ENCODE measurements around the gene LINGO1. TPM values are rescaled to one million over a fixed set of nuclear protein-coding genes. Genes with fewer than 3 reads are reported as not detected.

LINGO1 gene
- total RNA-seq, 1 experiment from 2014 or later: 51.3 TPM

DNA sequence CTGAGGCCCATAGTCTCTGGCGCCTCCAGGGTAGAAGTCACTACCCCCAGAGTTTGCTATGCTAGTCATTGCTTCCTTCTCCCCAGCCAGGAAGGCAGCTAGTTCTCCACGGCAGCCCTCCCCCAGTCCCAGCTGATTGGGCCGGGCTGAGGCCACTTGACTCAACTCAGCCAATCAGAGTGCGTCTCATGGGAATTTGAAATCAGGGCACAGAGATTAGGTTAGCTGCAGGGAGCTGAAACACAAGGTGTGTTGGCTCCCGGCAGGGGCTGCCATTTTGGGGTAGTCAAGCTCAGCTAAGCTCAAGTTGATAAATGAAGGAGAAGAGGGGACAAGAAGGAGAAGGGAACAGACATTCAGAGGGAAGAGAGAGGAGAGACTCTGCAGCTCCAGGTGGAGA is 32.8 kb downstream of the LINGO1 start (continued):
- TF ChIP-seq, protein P1, sequence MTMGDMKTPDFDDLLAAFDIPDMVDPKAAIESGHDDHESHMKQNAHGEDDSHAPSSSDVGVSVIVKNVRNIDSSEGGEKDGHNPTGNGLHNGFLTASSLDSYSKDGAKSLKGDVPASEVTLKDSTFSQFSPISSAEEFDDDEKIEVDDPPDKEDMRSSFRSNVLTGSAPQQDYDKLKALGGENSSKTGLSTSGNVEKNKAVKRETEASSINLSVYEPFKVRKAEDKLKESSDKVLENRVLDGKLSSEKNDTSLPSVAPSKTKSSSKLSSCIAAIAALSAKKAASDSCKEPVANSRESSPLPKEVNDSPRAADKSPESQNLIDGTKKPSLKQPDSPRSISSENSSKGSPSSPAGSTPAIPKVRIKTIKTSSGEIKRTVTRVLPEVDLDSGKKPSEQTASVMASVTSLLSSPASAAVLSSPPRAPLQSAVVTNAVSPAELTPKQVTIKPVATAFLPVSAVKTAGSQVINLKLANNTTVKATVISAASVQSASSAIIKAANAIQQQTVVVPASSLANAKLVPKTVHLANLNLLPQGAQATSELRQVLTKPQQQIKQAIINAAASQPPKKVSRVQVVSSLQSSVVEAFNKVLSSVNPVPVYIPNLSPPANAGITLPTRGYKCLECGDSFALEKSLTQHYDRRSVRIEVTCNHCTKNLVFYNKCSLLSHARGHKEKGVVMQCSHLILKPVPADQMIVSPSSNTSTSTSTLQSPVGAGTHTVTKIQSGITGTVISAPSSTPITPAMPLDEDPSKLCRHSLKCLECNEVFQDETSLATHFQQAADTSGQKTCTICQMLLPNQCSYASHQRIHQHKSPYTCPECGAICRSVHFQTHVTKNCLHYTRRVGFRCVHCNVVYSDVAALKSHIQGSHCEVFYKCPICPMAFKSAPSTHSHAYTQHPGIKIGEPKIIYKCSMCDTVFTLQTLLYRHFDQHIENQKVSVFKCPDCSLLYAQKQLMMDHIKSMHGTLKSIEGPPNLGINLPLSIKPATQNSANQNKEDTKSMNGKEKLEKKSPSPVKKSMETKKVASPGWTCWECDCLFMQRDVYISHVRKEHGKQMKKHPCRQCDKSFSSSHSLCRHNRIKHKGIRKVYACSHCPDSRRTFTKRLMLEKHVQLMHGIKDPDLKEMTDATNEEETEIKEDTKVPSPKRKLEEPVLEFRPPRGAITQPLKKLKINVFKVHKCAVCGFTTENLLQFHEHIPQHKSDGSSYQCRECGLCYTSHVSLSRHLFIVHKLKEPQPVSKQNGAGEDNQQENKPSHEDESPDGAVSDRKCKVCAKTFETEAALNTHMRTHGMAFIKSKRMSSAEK (CRISPR knock-in tag; IDR thresholded peaks at IDR 0.05; ENCODE audit: borderline replicate concordance): no peak
- TF ChIP-seq CREM (CRISPR knock-in tag; IDR thresholded peaks at IDR 0.05): no peak
- TF ChIP-seq, protein P2, sequence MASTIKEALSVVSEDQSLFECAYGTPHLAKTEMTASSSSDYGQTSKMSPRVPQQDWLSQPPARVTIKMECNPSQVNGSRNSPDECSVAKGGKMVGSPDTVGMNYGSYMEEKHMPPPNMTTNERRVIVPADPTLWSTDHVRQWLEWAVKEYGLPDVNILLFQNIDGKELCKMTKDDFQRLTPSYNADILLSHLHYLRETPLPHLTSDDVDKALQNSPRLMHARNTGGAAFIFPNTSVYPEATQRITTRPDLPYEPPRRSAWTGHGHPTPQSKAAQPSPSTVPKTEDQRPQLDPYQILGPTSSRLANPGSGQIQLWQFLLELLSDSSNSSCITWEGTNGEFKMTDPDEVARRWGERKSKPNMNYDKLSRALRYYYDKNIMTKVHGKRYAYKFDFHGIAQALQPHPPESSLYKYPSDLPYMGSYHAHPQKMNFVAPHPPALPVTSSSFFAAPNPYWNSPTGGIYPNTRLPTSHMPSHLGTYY (CRISPR knock-in tag; IDR thresholded peaks at IDR 0.05): no peak
- TF ChIP-seq, protein P3, sequence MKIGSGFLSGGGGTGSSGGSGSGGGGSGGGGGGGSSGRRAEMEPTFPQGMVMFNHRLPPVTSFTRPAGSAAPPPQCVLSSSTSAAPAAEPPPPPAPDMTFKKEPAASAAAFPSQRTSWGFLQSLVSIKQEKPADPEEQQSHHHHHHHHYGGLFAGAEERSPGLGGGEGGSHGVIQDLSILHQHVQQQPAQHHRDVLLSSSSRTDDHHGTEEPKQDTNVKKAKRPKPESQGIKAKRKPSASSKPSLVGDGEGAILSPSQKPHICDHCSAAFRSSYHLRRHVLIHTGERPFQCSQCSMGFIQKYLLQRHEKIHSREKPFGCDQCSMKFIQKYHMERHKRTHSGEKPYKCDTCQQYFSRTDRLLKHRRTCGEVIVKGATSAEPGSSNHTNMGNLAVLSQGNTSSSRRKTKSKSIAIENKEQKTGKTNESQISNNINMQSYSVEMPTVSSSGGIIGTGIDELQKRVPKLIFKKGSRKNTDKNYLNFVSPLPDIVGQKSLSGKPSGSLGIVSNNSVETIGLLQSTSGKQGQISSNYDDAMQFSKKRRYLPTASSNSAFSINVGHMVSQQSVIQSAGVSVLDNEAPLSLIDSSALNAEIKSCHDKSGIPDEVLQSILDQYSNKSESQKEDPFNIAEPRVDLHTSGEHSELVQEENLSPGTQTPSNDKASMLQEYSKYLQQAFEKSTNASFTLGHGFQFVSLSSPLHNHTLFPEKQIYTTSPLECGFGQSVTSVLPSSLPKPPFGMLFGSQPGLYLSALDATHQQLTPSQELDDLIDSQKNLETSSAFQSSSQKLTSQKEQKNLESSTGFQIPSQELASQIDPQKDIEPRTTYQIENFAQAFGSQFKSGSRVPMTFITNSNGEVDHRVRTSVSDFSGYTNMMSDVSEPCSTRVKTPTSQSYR (CRISPR knock-in tag; IDR thresholded peaks at IDR 0.05): no peak

DNA sequence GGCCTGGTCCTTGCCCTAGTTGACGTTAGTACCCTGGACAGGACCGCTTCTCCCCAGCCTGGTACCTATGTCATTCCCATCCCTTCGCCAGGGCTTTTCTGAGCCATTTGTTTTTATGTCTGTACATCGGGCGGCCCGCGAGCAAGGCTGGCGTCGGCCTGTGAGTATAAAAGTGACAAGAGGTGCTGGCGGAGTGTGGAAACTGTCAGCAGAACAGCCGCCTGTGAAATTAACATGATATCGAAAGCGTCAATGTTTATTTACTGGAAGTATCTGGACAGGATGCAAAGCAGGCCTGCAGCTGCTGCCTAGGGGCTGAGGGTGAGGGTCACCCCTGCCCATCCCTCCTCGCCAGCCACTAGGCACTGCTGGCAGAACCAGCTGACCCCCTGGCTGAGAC is 33.4 kb downstream of the LINGO1 start:
- no peak overlapping the region for H3K27ac Mint-ChIP-seq
- no peak for DNase-seq (ENCODE audit: low spot score)
- H3K4me3 Mint-ChIP-seq: no peak overlapping the region
- no peaks in the 10 kb centered on the region for H3K36me3 Mint-ChIP-seq
- ChIA-PET CTCF (interaction anchor here (0.6 to 4.0 kb wide), 12 partner anchors 10 to 360 kb away, joined by 3 to 23 read pairs (median 6); partner anchors contain the start of gene LINGO1), POLR2A (no interaction called here)
- ATAC-seq: no peak
- no peaks in the 10 kb centered on the region; the same call in 1 of the 2 replicates for H3K27me3 Mint-ChIP-seq (ENCODE audit: low read depth)
- no peaks in the 10 kb centered on the region for H3K9me3 Mint-ChIP-seq
- peaks cover 32% of the 10 kb centered on the region for H3K4me1 Mint-ChIP-seq
- TF ChIP-seq, protein P4, sequence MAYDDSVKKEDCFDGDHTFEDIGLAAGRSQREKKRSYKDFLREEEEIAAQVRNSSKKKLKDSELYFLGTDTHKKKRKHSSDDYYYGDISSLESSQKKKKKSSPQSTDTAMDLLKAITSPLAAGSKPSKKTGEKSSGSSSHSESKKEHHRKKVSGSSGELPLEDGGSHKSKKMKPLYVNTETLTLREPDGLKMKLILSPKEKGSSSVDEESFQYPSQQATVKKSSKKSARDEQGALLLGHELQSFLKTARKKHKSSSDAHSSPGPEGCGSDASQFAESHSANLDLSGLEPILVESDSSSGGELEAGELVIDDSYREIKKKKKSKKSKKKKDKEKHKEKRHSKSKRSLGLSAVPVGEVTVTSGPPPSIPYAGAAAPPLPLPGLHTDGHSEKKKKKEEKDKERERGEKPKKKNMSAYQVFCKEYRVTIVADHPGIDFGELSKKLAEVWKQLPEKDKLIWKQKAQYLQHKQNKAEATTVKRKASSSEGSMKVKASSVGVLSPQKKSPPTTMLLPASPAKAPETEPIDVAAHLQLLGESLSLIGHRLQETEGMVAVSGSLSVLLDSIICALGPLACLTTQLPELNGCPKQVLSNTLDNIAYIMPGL (CRISPR knock-in tag; IDR thresholded peaks at IDR 0.05): no peak
- TF ChIP-seq, protein P5, sequence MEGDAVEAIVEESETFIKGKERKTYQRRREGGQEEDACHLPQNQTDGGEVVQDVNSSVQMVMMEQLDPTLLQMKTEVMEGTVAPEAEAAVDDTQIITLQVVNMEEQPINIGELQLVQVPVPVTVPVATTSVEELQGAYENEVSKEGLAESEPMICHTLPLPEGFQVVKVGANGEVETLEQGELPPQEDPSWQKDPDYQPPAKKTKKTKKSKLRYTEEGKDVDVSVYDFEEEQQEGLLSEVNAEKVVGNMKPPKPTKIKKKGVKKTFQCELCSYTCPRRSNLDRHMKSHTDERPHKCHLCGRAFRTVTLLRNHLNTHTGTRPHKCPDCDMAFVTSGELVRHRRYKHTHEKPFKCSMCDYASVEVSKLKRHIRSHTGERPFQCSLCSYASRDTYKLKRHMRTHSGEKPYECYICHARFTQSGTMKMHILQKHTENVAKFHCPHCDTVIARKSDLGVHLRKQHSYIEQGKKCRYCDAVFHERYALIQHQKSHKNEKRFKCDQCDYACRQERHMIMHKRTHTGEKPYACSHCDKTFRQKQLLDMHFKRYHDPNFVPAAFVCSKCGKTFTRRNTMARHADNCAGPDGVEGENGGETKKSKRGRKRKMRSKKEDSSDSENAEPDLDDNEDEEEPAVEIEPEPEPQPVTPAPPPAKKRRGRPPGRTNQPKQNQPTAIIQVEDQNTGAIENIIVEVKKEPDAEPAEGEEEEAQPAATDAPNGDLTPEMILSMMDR (IDR thresholded peaks at IDR 0.05): no peak
- TF ChIP-seq, protein P6, sequence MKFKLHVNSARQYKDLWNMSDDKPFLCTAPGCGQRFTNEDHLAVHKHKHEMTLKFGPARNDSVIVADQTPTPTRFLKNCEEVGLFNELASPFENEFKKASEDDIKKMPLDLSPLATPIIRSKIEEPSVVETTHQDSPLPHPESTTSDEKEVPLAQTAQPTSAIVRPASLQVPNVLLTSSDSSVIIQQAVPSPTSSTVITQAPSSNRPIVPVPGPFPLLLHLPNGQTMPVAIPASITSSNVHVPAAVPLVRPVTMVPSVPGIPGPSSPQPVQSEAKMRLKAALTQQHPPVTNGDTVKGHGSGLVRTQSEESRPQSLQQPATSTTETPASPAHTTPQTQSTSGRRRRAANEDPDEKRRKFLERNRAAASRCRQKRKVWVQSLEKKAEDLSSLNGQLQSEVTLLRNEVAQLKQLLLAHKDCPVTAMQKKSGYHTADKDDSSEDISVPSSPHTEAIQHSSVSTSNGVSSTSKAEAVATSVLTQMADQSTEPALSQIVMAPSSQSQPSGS (CRISPR knock-in tag; IDR thresholded peaks at IDR 0.05; ENCODE audit: borderline replicate concordance, low read depth): no peak

DNA sequence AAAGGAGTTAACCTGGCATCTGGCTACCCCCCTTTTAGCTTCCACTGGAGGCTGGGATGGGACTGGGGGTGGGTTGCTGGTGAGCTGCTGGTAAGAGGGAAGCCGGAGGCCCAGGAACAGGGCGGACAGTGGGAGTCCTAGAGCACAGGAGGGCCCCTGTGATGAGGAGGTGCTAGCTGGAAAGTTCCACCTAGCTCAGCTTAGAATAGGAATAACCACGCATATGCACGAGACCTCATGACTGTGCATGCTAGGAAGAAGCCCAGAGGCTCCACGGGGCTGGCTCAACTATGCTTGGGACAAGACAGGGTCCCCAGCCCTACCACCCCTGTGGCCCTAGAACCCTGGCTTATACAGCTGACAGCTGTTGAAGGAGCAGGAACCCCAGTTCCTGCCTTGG is 34.1 kb downstream of the LINGO1 start:
- H3K27me3 Mint-ChIP-seq (ENCODE audit: low read depth): no peaks in the 10 kb centered on the region; the same call in 1 of the 2 replicates
- peaks cover 27% of the 10 kb centered on the region for H3K4me1 Mint-ChIP-seq
- CTCF ChIA-PET: interaction anchor here (0.6 to 4.0 kb wide), 8 partner anchors 15 to 223 kb away, joined by 3 to 23 read pairs (median 3); partner anchors contain the start of gene LINGO1
- H3K27ac Mint-ChIP-seq: no peak overlapping the region
- H3K36me3 Mint-ChIP-seq: no peaks in the 10 kb centered on the region
- no peak overlapping the region for H3K4me3 Mint-ChIP-seq
- POLR2A ChIA-PET: no interaction called here
- ATAC-seq: no peak
- DNase-seq (ENCODE audit: low spot score): no peak
- H3K9me3 Mint-ChIP-seq: no peaks in the 10 kb centered on the region
- TF ChIP-seq IRF2 (CRISPR knock-in tag; IDR thresholded peaks at IDR 0.05; ENCODE audit: borderline replicate concordance, low read depth): no peak
- TF ChIP-seq CREM (CRISPR knock-in tag; IDR thresholded peaks at IDR 0.05): no peak
- TF ChIP-seq TEAD4 (CRISPR knock-in tag; IDR thresholded peaks at IDR 0.05): no peak
- TF ChIP-seq, protein P7, sequence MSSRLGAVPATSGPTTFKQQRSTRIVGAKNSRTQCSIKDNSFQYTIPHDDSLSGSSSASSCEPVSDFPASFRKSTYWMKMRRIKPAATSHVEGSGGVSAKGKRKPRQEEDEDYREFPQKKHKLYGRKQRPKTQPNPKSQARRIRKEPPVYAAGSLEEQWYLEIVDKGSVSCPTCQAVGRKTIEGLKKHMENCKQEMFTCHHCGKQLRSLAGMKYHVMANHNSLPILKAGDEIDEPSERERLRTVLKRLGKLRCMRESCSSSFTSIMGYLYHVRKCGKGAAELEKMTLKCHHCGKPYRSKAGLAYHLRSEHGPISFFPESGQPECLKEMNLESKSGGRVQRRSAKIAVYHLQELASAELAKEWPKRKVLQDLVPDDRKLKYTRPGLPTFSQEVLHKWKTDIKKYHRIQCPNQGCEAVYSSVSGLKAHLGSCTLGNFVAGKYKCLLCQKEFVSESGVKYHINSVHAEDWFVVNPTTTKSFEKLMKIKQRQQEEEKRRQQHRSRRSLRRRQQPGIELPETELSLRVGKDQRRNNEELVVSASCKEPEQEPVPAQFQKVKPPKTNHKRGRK (CRISPR knock-in tag; IDR thresholded peaks at IDR 0.05; ENCODE audit: borderline replicate concordance): no peak
- no peak for TF ChIP-seq ZNF263 (CRISPR knock-in tag; IDR thresholded peaks at IDR 0.05; ENCODE audit: low read depth)
- no peak for TF ChIP-seq FOXP1 (CRISPR knock-in tag; IDR thresholded peaks at IDR 0.05; ENCODE audit: borderline replicate concordance)
- TF ChIP-seq KAT7 (CRISPR knock-in tag; IDR thresholded peaks at IDR 0.05; ENCODE audit: borderline replicate concordance): no peak
- no peak for TF ChIP-seq NFYB (CRISPR knock-in tag; conservative IDR thresholded peaks at IDR 0.05; ENCODE audit: low read depth)
- TF ChIP-seq, protein P8, sequence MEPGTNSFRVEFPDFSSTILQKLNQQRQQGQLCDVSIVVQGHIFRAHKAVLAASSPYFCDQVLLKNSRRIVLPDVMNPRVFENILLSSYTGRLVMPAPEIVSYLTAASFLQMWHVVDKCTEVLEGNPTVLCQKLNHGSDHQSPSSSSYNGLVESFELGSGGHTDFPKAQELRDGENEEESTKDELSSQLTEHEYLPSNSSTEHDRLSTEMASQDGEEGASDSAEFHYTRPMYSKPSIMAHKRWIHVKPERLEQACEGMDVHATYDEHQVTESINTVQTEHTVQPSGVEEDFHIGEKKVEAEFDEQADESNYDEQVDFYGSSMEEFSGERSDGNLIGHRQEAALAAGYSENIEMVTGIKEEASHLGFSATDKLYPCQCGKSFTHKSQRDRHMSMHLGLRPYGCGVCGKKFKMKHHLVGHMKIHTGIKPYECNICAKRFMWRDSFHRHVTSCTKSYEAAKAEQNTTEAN (CRISPR knock-in tag; IDR thresholded peaks at IDR 0.05): no peak

Data from WTC11 (cell line).